Measurements from ENCODE around the gene MCOLN3.

- TF ChIP-seq CTCF (conservative IDR thresholded peaks at IDR 0.05; ENCODE audit: low read depth in 2 of 2) (no peak), POLR2AphosphoS5 (IDR thresholded peaks at IDR 0.05; ENCODE audit: low read depth) (no peak), JUNB (IDR thresholded peaks at IDR 0.05; ENCODE audit: unreplicated experiment) (no peak)
Observed at GRCh38 chr1:84969489-84970250, 78.6 kb downstream of the MCOLN3 start.
